ENCODE data around the gene ZBTB3. TPM values are rescaled to one million over a fixed set of nuclear protein-coding genes. Genes with fewer than 3 reads are reported as not detected.
A peak's percentile ranks its signal among the peaks of the same experiment; 100 is the strongest.

ZBTB3 gene
- total and polyA plus RNA-seq, 2 of the 8 experiments (the other 6 are each of a cell fraction or from before 2014, with no cell fraction given), result 30.2 to 76.9 TPM

- TF ChIP-seq E2F6 (IDR thresholded peaks at IDR 0.05) (peak; percentile 93), PHF8 (conservative IDR thresholded peaks at IDR 0.05; ENCODE audit: low read depth, low read length) (peak; percentile 88), ATF3 (IDR thresholded peaks at IDR 0.05; ENCODE audit: insufficient read depth, low read depth, low read length) (peak; percentile 75), TBP (IDR thresholded peaks at IDR 0.05; ENCODE audit: low read depth, low read length) (peak; percentile 64; the same call in 1 of the 2 replicates), TAF1 (IDR thresholded peaks at IDR 0.05; ENCODE audit: low read depth, low read length) (peak; percentile 82), GTF2F1 (IDR thresholded peaks at IDR 0.05; ENCODE audit: borderline replicate concordance, low read depth, low read length) (0 out of 2 replicates have a peak, but pooled peaks have one; percentile 11), RBBP5 (IDR thresholded peaks at IDR 0.05; ENCODE audit: borderline replicate concordance, low read depth, low read length) (peak; percentile 36; the same call in 1 of the 2 replicates), KDM1A (IDR thresholded peaks at IDR 0.05; ENCODE audit: borderline replicate concordance, low read length) (peak; percentile 97), RFX5 (IDR thresholded peaks at IDR 0.05; ENCODE audit: borderline replicate concordance, low read depth, low read length) (no peak), ASH2L (IDR thresholded peaks at IDR 0.05; ENCODE audit: low read length) (peak; percentile 20), MAX (IDR thresholded peaks at IDR 0.05) (peak; percentile 51), KDM4A (IDR thresholded peaks at IDR 0.05; ENCODE audit: low read depth, low read length, severe bottlenecking) (peak; percentile 58), POLR2AphosphoS5 (IDR thresholded peaks at IDR 0.05; ENCODE audit: low read depth, low read length) (peak; percentile 88), BACH1 (IDR thresholded peaks at IDR 0.05; ENCODE audit: low read length) (peak; percentile 50; the same call in 1 of the 2 replicates), SP4 (IDR thresholded peaks at IDR 0.05; ENCODE audit: low read length) (no peak; the same call in 1 of the 2 replicates), POLR2A (IDR thresholded peaks at IDR 0.05; ENCODE audit: control extremely low read depth in 1 of 2, low read depth in 2 of 2, low read length in 2 of 2) (peak; percentile 78 to 95)
Measured at GRCh38 chr11:62771144-62772021, 17.4 kb upstream of the ZBTB3 start, which contains the start of gene TAF6L (continued).
